Endometrial microvascular endothelial cells (primary cell): ENCODE measurements around the gene ITSN2. TPM values are rescaled to one million over a fixed set of nuclear protein-coding genes. Genes with fewer than 3 reads are reported as not detected.
"Not testable (repeated sequence)": the region's sequence is repeated elsewhere in the genome, so short reads cannot be mapped to it uniquely, and the experiment has no call there.

Source experiments
- in situ Hi-C: cut with HindIII; loops from 2 replicates; pipeline ENCODE4 v1.10.0; 2017; ENCODE audit warnings: low sequenced_read_pairs, low pct_unique_long_range_greater_than_20kb; ENCODE audit errors: inconsistent ontology term
- total RNA-seq: library from RNA; depleted of rRNA; stranded (reverse); fragments of >200 nt; gene quantifications from one replicate; pipeline ENCODE4 v1.2.3, GENCODE V29; 2015; ENCODE audit errors: inconsistent ontology term

Gene ITSN2
- total RNA-seq, 1 donor from 2014 or later, result 29.9 TPM

GRCh38 chr2:24204505-24204904 is 155.8 kb downstream of the ITSN2 start:
- in situ Hi-C loops, result no loop called here

- in situ Hi-C loops, result no loop called here
Observed at GRCh38 chr2:24203787-24204150, 156.6 kb downstream of the ITSN2 start.

GRCh38 chr2:24203029-24203786 is 157.1 kb downstream of the ITSN2 start:
- in situ Hi-C loops, result no loop called here

- in situ Hi-C loops, result no loop called here
Observed at GRCh38 chr2:24200799-24201198, 159.5 kb downstream of the ITSN2 start.

- in situ Hi-C loops, result no loop called here
Observed at GRCh38 chr2:24199968-24200590, 160.3 kb downstream of the ITSN2 start.

- in situ Hi-C loops, result not testable (repeated sequence)
Observed at GRCh38 chr2:24197213-24197612, 163.1 kb downstream of the ITSN2 start.

- in situ Hi-C loops, result no loop called here
Observed at GRCh38 chr2:24191848-24192247, 168.5 kb downstream of the ITSN2 start.

- in situ Hi-C loops, result no loop called here
Observed at GRCh38 chr2:24191156-24191555, 169.2 kb downstream of the ITSN2 start.

- in situ Hi-C loops, result no loop called here
Observed at GRCh38 chr2:24190503-24190902, 169.8 kb downstream of the ITSN2 start.

- in situ Hi-C loops, result no loop called here
Observed at GRCh38 chr2:24189551-24189950, 170.8 kb downstream of the ITSN2 start.

GRCh38 chr2:24183366-24184069 is 176.8 kb downstream of the ITSN2 start:
- in situ Hi-C loops, result no loop called here

- in situ Hi-C loops, result no loop called here
Observed at GRCh38 chr2:24182507-24182906, 177.8 kb downstream of the ITSN2 start.

GRCh38 chr2:24181849-24182248 is 178.5 kb downstream of the ITSN2 start:
- in situ Hi-C loops, result no loop called here

GRCh38 chr2:24179683-24180082 is 180.7 kb downstream of the ITSN2 start:
- in situ Hi-C loops, result no loop called here

- in situ Hi-C loops, result no loop called here
Observed at GRCh38 chr2:24176326-24176725, 184.0 kb downstream of the ITSN2 start.

- in situ Hi-C loops, result no loop called here
Observed at GRCh38 chr2:24175631-24176187, 184.6 kb downstream of the ITSN2 start.

- in situ Hi-C loops, result no loop called here
Observed at GRCh38 chr2:24174851-24175277, 185.5 kb downstream of the ITSN2 start, which contains the start of gene FAM228A. Gene FAM228A, plus strand, starts transcription at chr2:24175053. Its CDS starts 428 bp downstream, at chr2:24175481.

- in situ Hi-C loops, result no loop called here
Observed at GRCh38 chr2:24169023-24169422, 191.3 kb downstream of the ITSN2 start.

GRCh38 chr2:24164416-24164973 is 195.8 kb downstream of the ITSN2 start:
- in situ Hi-C loops, result no loop called here
